ENCODE results near the gene CIC. TPM values are rescaled to one million over a fixed set of nuclear protein-coding genes. Genes with fewer than 3 reads are reported as not detected.

CIC gene
- total and polyA plus RNA-seq, 10 of the 15 experiments (the other 5 are each of a cell fraction or from before 2014, with no cell fraction given), result 0.18 to 50.6 (median 7.1) TPM

- TF ChIP-seq, protein P1, sequence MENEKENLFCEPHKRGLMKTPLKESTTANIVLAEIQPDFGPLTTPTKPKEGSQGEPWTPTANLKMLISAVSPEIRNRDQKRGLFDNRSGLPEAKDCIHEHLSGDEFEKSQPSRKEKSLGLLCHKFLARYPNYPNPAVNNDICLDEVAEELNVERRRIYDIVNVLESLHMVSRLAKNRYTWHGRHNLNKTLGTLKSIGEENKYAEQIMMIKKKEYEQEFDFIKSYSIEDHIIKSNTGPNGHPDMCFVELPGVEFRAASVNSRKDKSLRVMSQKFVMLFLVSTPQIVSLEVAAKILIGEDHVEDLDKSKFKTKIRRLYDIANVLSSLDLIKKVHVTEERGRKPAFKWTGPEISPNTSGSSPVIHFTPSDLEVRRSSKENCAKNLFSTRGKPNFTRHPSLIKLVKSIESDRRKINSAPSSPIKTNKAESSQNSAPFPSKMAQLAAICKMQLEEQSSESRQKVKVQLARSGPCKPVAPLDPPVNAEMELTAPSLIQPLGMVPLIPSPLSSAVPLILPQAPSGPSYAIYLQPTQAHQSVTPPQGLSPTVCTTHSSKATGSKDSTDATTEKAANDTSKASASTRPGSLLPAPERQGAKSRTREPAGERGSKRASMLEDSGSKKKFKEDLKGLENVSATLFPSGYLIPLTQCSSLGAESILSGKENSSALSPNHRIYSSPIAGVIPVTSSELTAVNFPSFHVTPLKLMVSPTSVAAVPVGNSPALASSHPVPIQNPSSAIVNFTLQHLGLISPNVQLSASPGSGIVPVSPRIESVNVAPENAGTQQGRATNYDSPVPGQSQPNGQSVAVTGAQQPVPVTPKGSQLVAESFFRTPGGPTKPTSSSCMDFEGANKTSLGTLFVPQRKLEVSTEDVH (IDR thresholded peaks at IDR 0.05; ENCODE audit: low read depth, partially characterized antibody), result no peak
- TF ChIP-seq RAD51 (IDR thresholded peaks at IDR 0.05), result no peak
- no peak for TF ChIP-seq DPF2 (IDR thresholded peaks at IDR 0.05)
These were observed 48.5 kb downstream of the CIC start (continued) for GRCh38 chr19:42317535-42317934.

DNA sequence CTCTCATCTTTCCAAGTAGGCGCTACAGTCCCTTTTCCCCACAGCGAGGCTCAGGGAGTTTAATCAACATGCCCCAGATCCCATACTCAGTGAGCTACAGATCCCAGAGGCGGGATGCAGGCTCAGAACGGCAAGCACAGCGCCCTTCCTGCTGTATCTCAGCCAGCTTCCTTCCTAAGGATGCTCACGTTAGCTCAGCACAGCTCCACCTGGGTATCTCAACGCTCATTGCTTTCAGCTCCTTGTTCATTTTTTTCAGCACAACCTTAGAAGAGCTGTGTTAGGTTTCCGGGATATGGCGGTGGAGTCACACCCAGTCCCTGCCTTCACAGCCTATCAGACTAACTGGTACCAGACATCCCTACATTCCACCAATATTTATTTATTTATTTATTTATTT, 53.3 kb downstream of the CIC start:
- H3K36me3 ChIP-seq (ENCODE audit: control insufficient read depth in 2 of 2, insufficient read depth in 2 of 2, low read length in 1 of 2), result no peaks in the 10 kb centered on the region
- SMC1A ChIA-PET (ENCODE audit: uncharacterized antibody, unreplicated experiment), result interaction anchor here (1.0 kb wide), 1 partner anchor 79 kb away, joined by 3 read pairs; no protein-coding TSS in a partner anchor
- in situ Hi-C loops (cut with MboI), result no loop called here
- H4K20me1 ChIP-seq (ENCODE audit: control insufficient read depth, insufficient read depth), result no peaks in the 10 kb centered on the region
- no peak overlapping the region for H2AFZ ChIP-seq (ENCODE audit: control insufficient read depth, low read depth, low read length)
- no TSS peak for BruUV-seq (replicated peaks)
- intact Hi-C loops (cut with micrococcal nuclease; ENCODE audit: unreplicated experiment), result loop anchor here (10.0 kb wide), 1 partner anchor 218 kb away; no protein-coding TSS in a partner anchor
- no peaks in the 10 kb centered on the region for H3K9me3 ChIP-seq (replicated peaks; ENCODE audit: control insufficient read depth, insufficient read depth, low read length)
- RAD21 ChIA-PET (ENCODE audit: unreplicated experiment), result no interaction called here
- POLR2A ChIA-PET, result interaction anchor here (0.6 kb wide), 1 partner anchor 110 kb away, joined by 3 read pairs; no protein-coding TSS in a partner anchor
- H3K27ac ChIP-seq (ENCODE audit: control insufficient read depth, insufficient read depth), result no peak overlapping the region
- peaks cover 13% of the 10 kb centered on the region for H3K79me2 ChIP-seq (ENCODE audit: control insufficient read depth, insufficient read depth, low read length)
- H3K9ac ChIP-seq (ENCODE audit: control insufficient read depth, insufficient read depth, low read length), result no peak overlapping the region
- ATAC-seq (no peak), FAIRE-seq (no peak), DNase-seq (ENCODE audit: low read depth, low spot score) (no peak)
- WGBS (ENCODE audit: insufficient coverage, insufficient replicate concordance, low lambda C conversion rate, missing lambda C conversion rate), result 68% methylated on average over 9 of the region's 9 CpGs
- H3K4me2 ChIP-seq (ENCODE audit: control insufficient read depth, insufficient read depth), result no peak overlapping the region
- CTCF ChIA-PET, result interaction anchor here (0.9 to 2.3 kb wide), 5 partner anchors 24 to 214 kb away, joined by 3 to 6 read pairs (median 3); no protein-coding TSS in a partner anchor
- no peak overlapping the region for H3K4me3 ChIP-seq
- peaks cover 11% of the 10 kb centered on the region for H3K4me1 ChIP-seq (ENCODE audit: control insufficient read depth, insufficient read depth, low read length)
- H3K27me3 ChIP-seq (replicated peaks in 1 of 2; ENCODE audit: control insufficient read depth in 2 of 2, insufficient read depth in 2 of 2, low read length in 1 of 2), result peaks cover 3 to 4% of the 10 kb centered on the region in 2 experiments; a peak in 2 of 4 replicates
- no peak for TF ChIP-seq SKIL (IDR thresholded peaks at IDR 0.05; ENCODE audit: low read depth, poor library complexity, severe bottlenecking)
- no peak for TF ChIP-seq ESRRA (IDR thresholded peaks at IDR 0.05; ENCODE audit: low read length)
- TF ChIP-seq ZNF622 (IDR thresholded peaks at IDR 0.05), result no peak
- no peak for TF ChIP-seq POLR2AphosphoS5 (IDR thresholded peaks at IDR 0.05; ENCODE audit: low read length)
- TF ChIP-seq SRF (IDR thresholded peaks at IDR 0.05; ENCODE audit: low read depth in 2 of 2, low read length in 2 of 2), result no peak
- no peak for TF ChIP-seq EZH2 (IDR thresholded peaks at IDR 0.05; ENCODE audit: borderline replicate concordance, control insufficient read depth, low read depth, low read length)
- TF ChIP-seq HDGF (IDR thresholded peaks at IDR 0.05), result no peak
- TF ChIP-seq TCF3 (IDR thresholded peaks at IDR 0.05; ENCODE audit: borderline replicate concordance, insufficient read depth, low read depth, low read length), result no peak
- no peak for TF ChIP-seq GATAD2B (conservative IDR thresholded peaks at IDR 0.05; ENCODE audit: low read depth)
- TF ChIP-seq ELK1 (IDR thresholded peaks at IDR 0.05; ENCODE audit: low read depth, low read length), result no peak
- no peak for TF ChIP-seq KDM1A (IDR thresholded peaks at IDR 0.05; ENCODE audit: borderline replicate concordance)
- no peak for TF ChIP-seq CHD2 (IDR thresholded peaks at IDR 0.05; ENCODE audit: borderline replicate concordance, low read depth, low read length)
- no peak for TF ChIP-seq CREM (IDR thresholded peaks at IDR 0.05; ENCODE audit: low read depth)
- no peak for TF ChIP-seq TCF12 (IDR thresholded peaks at IDR 0.05; ENCODE audit: low read depth, low read length)
- no peak for TF ChIP-seq MXI1 (IDR thresholded peaks at IDR 0.05; ENCODE audit: low read depth, low read length)
- TF ChIP-seq BRCA1 (IDR thresholded peaks at IDR 0.05; ENCODE audit: low read depth, low read length), result no peak

All from GM12878 (cell line).